ENCODE measurements around the gene CTDSPL. TPM values are rescaled to one million over a fixed set of nuclear protein-coding genes. Genes with fewer than 3 reads are reported as not detected.
"Not testable (repeated sequence)": the region's sequence is repeated elsewhere in the genome, so short reads cannot be mapped to it uniquely, and the experiment has no call there.

Gene CTDSPL
- total RNA-seq, 3 donors from 2014 or later (not counting 1 experiment from before 2014, with no cell fraction given) = 0.50 to 3.4 (median 1.8) TPM

- Mint-ChIP-seq H3K4me1 (no peaks in the 10 kb centered on the region), H3K9me3 (no peaks in the 10 kb centered on the region), H3K27me3 (ENCODE audit: low read depth in 2 of 2) (no peaks in the 10 kb centered on the region), H3K36me3 (no peaks in the 10 kb centered on the region), H3K27ac (no peak overlapping the region), H3K4me3 (no peak overlapping the region)
- Histone ChIP-seq H3K36me3 (ENCODE audit: control insufficient read depth, insufficient read depth, low read length) (no peaks in the 10 kb centered on the region), H3K4me3 (ENCODE audit: low read length) (no peak overlapping the region), H3K9me3 (ENCODE audit: control insufficient read depth, insufficient read depth, low read length) (no peaks in the 10 kb centered on the region), H3K27me3 (ENCODE audit: control insufficient read depth, insufficient read depth, low read length) (no peaks in the 10 kb centered on the region), H3K4me1 (ENCODE audit: control insufficient read depth, insufficient read depth, low read length) (no peaks in the 10 kb centered on the region), H3K27ac (ENCODE audit: low read length) (no peak overlapping the region)
- WGBS (ENCODE audit: insufficient coverage) = 89% methylated on average over 12 of the region's 12 CpGs
- TF ChIP-seq CTCF (IDR thresholded peaks at IDR 0.05) = no peak
- ATAC-seq (no peak), DNase-seq (no peak)
- intact Hi-C loops (cut with micrococcal nuclease) = no loop called here
Observed at GRCh38 chr3:37986479-37987314, 125.0 kb downstream of the CTDSPL start.

- H3K9me3 ChIP-seq (ENCODE audit: control insufficient read depth, insufficient read depth, low read length) = no peaks in the 10 kb centered on the region
- ATAC-seq = no peak
- no peak overlapping the region for H3K27ac ChIP-seq (ENCODE audit: low read length)
- Mint-ChIP-seq H3K27ac (no peak overlapping the region), H3K4me3 (no peak overlapping the region), H3K27me3 (ENCODE audit: low read depth in 2 of 2) (no peaks in the 10 kb centered on the region), H3K9me3 (no peaks in the 10 kb centered on the region), H3K36me3 (no peaks in the 10 kb centered on the region), H3K4me1 (no peaks in the 10 kb centered on the region)
- 88% methylated on average over 2 of the region's 2 CpGs for WGBS (ENCODE audit: insufficient coverage)
- no peaks in the 10 kb centered on the region for H3K4me1 ChIP-seq (ENCODE audit: control insufficient read depth, insufficient read depth, low read length)
- no peak for DNase-seq
- no peaks in the 10 kb centered on the region for H3K27me3 ChIP-seq (ENCODE audit: control insufficient read depth, insufficient read depth, low read length)
- no peak overlapping the region for H3K4me3 ChIP-seq (ENCODE audit: low read length)
- H3K36me3 ChIP-seq (ENCODE audit: control insufficient read depth, insufficient read depth, low read length) = no peaks in the 10 kb centered on the region
- TF ChIP-seq CTCF (IDR thresholded peaks at IDR 0.05) = no peak
- intact Hi-C loops (cut with micrococcal nuclease) = no loop called here
Observed at GRCh38 chr3:37987315-37987697, 125.6 kb downstream of the CTDSPL start.

- H3K9me3 ChIP-seq (ENCODE audit: control insufficient read depth, insufficient read depth, low read length) = no peaks in the 10 kb centered on the region
- no peaks in the 10 kb centered on the region for H3K4me1 ChIP-seq (ENCODE audit: control insufficient read depth, insufficient read depth, low read length)
- H3K9me3 Mint-ChIP-seq = no peaks in the 10 kb centered on the region
- ATAC-seq = no peak
- WGBS (ENCODE audit: insufficient coverage) = 87% methylated on average over 7 of the region's 7 CpGs
- H3K4me3 Mint-ChIP-seq = no peak overlapping the region
- H3K27me3 ChIP-seq (ENCODE audit: control insufficient read depth, insufficient read depth, low read length) = no peaks in the 10 kb centered on the region
- TF ChIP-seq CTCF (IDR thresholded peaks at IDR 0.05) = no peak
- H3K27ac ChIP-seq (ENCODE audit: low read length) = no peak overlapping the region
- no peaks in the 10 kb centered on the region for H3K27me3 Mint-ChIP-seq (ENCODE audit: low read depth in 2 of 2)
- intact Hi-C loops (cut with micrococcal nuclease) = no loop called here
- no peaks in the 10 kb centered on the region for H3K4me1 Mint-ChIP-seq
- H3K4me3 ChIP-seq (ENCODE audit: low read length) = no peak overlapping the region
- H3K36me3 Mint-ChIP-seq = no peaks in the 10 kb centered on the region
- H3K36me3 ChIP-seq (ENCODE audit: control insufficient read depth, insufficient read depth, low read length) = no peaks in the 10 kb centered on the region
- no peak for DNase-seq
- H3K27ac Mint-ChIP-seq = no peak overlapping the region
Observed at GRCh38 chr3:37987751-37988179, 126.1 kb downstream of the CTDSPL start.

GRCh38 chr3:37988376-37988775, 126.7 kb downstream of the CTDSPL start:
- H3K27ac ChIP-seq (ENCODE audit: low read length); H3K4me3 ChIP-seq (ENCODE audit: low read length); H3K9me3 ChIP-seq (ENCODE audit: control insufficient read depth, insufficient read depth, low read length); H3K4me3 Mint-ChIP-seq; H3K4me1 Mint-ChIP-seq; H3K27me3 Mint-ChIP-seq (ENCODE audit: low read depth in 2 of 2); H3K27me3 ChIP-seq (ENCODE audit: control insufficient read depth, insufficient read depth, low read length); H3K36me3 ChIP-seq (ENCODE audit: control insufficient read depth, insufficient read depth, low read length); H3K9me3 Mint-ChIP-seq; H3K4me1 ChIP-seq (ENCODE audit: control insufficient read depth, insufficient read depth, low read length); ATAC-seq; DNase-seq; H3K36me3 Mint-ChIP-seq; H3K27ac Mint-ChIP-seq; intact Hi-C loops (cut with micrococcal nuclease): not testable (repeated sequence)
- WGBS (ENCODE audit: insufficient coverage) = 93% methylated on average over 10 of the region's 10 CpGs
